ENCODE data around the gene CEACAM3. TPM values are rescaled to one million over a fixed set of nuclear protein-coding genes. Genes with fewer than 3 reads are reported as not detected.
"Not testable (repeated sequence)": the region's sequence is repeated elsewhere in the genome, so short reads cannot be mapped to it uniquely, and the experiment has no call there.

The CEACAM3 gene
- total and polyA plus RNA-seq, 2 of the 8 experiments (the other 6 are each of a cell fraction or from before 2014, with no cell fraction given) = not detected

DNA sequence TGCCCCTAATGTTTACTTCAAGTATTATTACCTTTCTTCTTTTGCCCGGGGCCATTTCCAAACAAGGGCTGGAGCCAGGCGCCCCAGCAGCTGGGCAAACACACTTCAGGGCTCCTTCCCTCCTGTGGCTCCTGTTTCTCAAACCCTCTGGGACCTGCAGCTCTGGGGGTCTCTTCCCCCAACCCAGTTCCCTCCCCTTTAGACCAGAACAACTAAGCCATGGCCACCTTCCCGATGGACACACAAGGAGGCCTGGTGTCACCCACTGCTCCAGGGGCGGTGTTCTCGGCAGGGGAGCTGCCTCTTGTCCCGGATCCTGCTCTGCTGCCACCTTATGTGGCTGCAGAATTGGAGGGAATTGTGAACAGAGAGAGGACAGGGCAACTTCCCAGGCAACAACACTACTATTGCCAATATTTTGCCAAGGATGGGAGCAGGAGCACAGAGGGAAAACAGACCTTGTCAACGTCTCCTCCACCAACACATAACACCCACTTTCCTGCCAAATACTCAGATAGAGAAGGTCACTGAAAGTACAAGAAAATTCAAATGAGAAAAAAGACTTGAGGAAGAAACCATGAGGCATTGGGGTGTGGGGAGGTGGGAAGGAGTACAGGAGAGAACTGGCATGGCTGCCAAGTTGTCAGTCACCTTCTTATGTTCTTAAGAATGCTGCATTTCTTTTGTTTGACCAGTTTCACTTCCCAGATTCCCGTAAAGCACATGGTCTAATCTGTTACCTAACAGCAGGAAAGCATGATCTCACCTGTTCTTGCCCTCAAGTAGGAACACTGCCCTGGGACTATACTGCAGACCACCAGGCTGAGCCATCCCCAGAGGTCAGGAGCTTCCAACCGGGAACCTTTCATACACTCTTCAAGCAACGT is 45.9 kb upstream of the CEACAM3 start:
- H3K9me3 ChIP-seq (ENCODE audit: insufficient read depth in 2 of 2, low read depth in 1 of 2, low read length in 1 of 2) = peaks cover 21 to 65% of the 10 kb centered on the region in 2 experiments; a peak in 3 of 4 replicates
- FAIRE-seq; H2BK5ac ChIP-seq (ENCODE audit: low read depth, low read length); H3K14ac ChIP-seq (ENCODE audit: insufficient read length); H3K23ac ChIP-seq (ENCODE audit: insufficient read length); H3K4me2 ChIP-seq (ENCODE audit: insufficient read depth in 1 of 2, low read depth in 2 of 2, low read length in 2 of 2); H2AK5ac ChIP-seq (ENCODE audit: low read depth, low read length); POLR2A ChIA-PET (ENCODE audit: partially characterized antibody); H3K9ac ChIP-seq (replicated peaks in 1 of 4; ENCODE audit: extremely low read depth in 1 of 4, low read depth in 3 of 4, low read length in 3 of 4); H2BK120ac ChIP-seq (replicated peaks; ENCODE audit: low read depth, low read length); H4K8ac ChIP-seq (ENCODE audit: extremely low read depth, insufficient read depth, low read length); H4K91ac ChIP-seq (replicated peaks; ENCODE audit: insufficient read length, low read length); H2AFZ ChIP-seq (ENCODE audit: low read length); H4K5ac ChIP-seq (ENCODE audit: insufficient read length, low read depth, low read length); H3K79me2 ChIP-seq (ENCODE audit: control insufficient read depth in 1 of 2, insufficient read depth in 2 of 2, low read length in 2 of 2); CTCF ChIA-PET (ENCODE audit: partially characterized antibody); H3K4me3 ChIP-seq (ENCODE audit: extremely low read depth in 1 of 4, insufficient read depth in 2 of 4, low read depth in 3 of 4, low read length in 4 of 4); H3K23me2 ChIP-seq (ENCODE audit: low read depth, low read length); H2BK15ac ChIP-seq (ENCODE audit: low read length); H4K20me1 ChIP-seq (replicated peaks in 1 of 2; ENCODE audit: control insufficient read depth in 1 of 2, insufficient read depth in 2 of 2, low read length in 2 of 2); H2BK20ac ChIP-seq (ENCODE audit: low read length); H3K27ac ChIP-seq (ENCODE audit: low read depth, low read length); DNase-seq (ENCODE audit: low read depth in 1 of 2, low spot score in 2 of 2); H2BK12ac ChIP-seq (ENCODE audit: low read depth, low read length); H3K56ac ChIP-seq (replicated peaks; ENCODE audit: insufficient read length, low read depth, low read length); H3K36me3 ChIP-seq (ENCODE audit: control insufficient read depth in 2 of 4, insufficient read depth in 4 of 4, low read length in 3 of 4); H3K4ac ChIP-seq (replicated peaks; ENCODE audit: insufficient read length, low read depth, low read length); H3K27me3 ChIP-seq (replicated peaks in 1 of 4; ENCODE audit: control insufficient read depth in 3 of 4, extremely low read depth in 1 of 4, insufficient read depth in 3 of 4, low read length in 3 of 4); H3K18ac ChIP-seq (ENCODE audit: extremely low read depth, low read length); H3K79me1 ChIP-seq (ENCODE audit: low read depth, low read length); H3K4me1 ChIP-seq (replicated peaks in 1 of 4; ENCODE audit: control insufficient read depth in 3 of 4, insufficient read depth in 4 of 4, low read length in 3 of 4): not testable (repeated sequence)
- WGBS, 2 experiments (ENCODE audit: extremely low coverage in 1 of 2, insufficient coverage in 1 of 2, insufficient read length in 1 of 2, insufficient replicate concordance in 2 of 2, low coverage in 1 of 2, low lambda C conversion rate in 2 of 2, missing lambda C conversion rate in 1 of 2) = 72% methylated on average over 7 of the region's 10 CpGs; no CpG with 5 or more reads in 1 of the 2 experiments

Data from H1 (cell line).